NCI-H128 (cell line): ENCODE measurements around the gene NDUFB2.
"Not testable (repeated sequence)": the region's sequence is repeated elsewhere in the genome, so short reads cannot be mapped to it uniquely, and the experiment has no call there.

ENCODE experiments used
- DNase-seq: peaks from one replicate; lab custom pipeline; 2025; ENCODE audit not compliant: unreplicated experiment; lab: John Stamatoyannopoulos, UW

The NDUFB2 gene

DNA sequence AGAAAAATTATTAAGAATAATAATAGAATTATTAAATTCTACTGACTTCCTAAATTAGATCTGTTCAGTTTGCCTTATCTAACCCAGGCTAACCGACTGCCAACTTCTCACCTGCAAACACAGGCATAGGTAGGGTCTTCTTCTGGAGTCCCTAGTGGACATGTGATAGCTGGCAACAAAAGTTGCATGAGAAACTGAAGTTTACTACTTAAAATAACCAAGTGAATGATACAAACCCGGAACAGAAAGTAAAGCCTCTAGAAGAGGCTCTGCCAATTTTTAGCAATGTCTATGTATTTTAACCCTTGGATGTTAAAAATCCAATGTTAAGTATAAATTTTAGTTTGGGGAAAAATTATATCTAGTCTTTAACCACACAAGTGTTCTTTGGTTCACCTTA is 37.6 kb downstream of the NDUFB2 start:
- DNase-seq: no peak

DNA sequence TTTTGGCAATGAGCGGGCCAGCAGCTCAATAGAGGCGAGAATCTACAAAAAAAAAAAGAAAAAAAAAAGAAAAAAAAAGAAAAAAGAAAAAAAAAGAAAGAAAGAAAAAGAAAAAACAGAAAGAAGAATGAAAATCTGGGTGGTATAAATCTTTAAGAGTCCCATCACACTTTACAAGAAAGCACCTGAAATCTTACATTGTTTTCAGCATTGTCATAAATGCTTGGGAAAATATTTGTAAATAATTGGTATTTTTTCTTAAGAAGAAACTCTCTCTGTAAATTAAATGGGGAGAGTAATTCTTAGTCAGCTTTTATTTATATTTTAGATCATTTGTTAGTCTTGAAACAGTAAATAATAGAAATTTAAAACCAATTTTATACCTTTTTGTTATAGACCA is 38.2 kb downstream of the NDUFB2 start:
- DNase-seq: no peak

DNA sequence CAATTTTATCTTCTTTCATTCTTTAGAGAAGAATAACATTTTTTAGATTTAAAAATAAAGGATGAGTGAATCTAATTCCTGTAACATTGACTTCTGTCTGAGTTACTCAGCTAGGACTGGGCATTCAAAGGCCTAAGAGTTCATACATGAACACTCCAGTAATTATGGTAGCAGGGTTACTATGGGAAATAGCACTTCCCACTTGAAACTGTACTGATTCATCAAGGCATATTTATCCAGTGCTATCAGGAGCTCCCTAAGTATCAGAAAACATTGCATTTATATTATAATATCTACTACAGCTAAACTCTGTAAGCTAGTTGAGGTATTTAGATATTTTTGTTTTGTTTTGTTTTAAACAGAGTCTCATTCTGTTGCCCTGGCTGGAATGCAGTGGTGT is 41.8 kb downstream of the NDUFB2 start:
- DNase-seq: no peak

DNA sequence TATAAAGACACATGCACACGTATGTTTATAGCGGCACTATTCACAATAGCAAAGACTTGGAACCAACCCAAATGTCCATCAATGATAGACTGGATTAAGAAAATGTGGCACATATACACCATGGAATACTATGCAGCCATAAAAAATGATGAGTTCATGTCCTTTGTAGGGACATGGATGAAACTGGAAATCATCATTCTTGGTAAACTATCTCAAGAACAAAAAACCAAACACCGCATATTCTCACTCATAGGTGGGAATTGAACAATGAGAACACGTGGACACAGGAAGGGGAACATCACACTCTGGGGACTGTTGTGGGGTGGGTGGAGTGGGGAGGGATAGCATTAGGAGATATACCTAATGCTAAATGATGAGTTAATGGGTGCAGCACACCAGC is 46.7 kb downstream of the NDUFB2 start:
- not testable (repeated sequence) for DNase-seq

DNA sequence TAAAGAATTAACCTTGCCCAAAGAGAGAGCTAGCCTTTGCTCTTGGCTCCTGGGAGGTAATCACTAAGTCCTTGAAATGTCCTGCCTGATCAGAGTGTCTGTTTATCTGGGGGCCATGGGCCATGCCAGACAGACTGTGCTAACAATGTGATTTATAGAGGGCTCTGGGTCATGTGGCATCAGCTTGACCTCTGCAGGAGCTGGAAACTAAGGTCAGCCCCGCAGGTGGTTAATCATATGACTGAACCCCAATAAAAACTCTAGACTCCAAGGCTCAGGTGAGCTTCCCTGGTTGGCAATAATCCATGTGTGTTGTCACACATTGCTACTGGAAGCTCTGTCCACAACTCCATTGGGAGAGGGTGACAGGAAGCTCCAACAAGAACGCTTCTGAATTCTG is 47.5 kb downstream of the NDUFB2 start:
- DNase-seq: no peak

DNA sequence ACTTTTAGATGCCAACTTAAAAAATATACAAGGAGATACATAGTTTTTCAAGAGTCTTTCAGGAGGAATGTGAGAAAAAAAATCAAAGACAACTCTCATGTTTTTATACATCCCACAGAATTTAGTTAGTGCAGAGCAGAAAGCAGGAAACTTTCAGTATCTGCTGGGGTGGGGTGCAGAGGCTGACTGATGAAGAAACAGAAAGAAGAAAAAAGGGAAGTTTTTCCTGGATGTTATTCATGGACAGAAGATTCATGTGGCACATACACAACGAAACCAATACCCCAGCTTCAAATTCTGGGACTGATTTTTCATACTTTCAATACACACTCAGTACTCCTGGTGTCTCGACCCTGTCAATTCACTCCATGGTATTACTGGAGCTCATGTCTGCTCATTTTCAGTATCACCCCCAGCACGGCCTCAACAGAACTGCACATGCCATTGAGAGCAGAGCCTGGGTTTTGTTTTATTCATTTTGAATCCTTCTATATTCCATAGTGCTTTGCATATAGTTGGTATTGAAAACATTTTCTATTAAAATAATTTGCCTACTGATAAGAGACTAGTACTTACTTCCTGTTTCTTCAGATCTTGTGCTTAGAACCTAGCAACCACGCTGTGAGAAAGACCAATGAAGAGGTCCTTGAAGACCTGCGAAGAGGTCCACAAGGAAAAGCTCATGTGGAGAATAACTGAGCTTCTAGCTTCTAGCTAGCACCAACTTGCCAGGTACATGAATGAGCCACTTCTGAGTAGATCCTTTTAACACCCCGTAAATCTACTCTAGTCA is 49.0 kb downstream of the NDUFB2 start:
- DNase-seq: no peak

DNA sequence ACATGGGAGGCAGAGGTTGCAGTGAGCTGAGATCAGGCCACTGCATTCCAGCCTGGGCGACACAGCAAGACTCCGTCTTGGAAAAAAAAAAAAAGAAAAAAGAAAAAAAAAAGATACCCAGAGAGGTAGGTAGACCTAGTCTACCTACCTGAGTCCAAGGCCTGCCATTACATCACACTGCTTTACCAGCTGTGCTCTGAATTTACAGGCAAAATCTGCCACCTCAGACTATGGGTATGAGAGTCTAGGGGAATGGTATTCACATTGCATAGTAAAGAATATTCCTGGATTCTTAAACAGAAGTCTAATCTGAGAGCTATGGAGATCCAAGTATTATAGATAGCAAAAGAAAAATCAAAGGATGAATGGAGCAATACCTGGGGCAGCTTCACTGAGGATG is 50.2 kb downstream of the NDUFB2 start:
- DNase-seq: no peak

DNA sequence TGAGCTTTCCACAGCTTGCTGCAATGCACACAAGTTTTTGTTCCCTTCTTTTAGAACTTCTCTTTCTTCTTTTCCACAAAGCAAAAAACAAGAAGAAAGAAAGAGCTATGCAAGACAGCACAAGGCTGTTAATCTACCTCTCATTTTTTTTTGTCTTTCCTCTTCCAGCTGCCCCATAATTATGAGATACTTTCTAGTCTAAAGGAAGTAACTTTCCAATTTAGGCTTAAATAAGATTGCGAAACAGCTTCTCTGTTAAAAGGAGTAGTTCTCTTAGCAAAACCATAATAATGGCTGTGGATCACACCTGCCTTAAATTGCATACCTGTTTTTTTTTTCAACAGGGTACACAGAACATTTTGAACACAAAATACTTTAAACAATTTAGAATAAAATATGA is 56.0 kb downstream of the NDUFB2 start:
- DNase-seq: no peak

DNA sequence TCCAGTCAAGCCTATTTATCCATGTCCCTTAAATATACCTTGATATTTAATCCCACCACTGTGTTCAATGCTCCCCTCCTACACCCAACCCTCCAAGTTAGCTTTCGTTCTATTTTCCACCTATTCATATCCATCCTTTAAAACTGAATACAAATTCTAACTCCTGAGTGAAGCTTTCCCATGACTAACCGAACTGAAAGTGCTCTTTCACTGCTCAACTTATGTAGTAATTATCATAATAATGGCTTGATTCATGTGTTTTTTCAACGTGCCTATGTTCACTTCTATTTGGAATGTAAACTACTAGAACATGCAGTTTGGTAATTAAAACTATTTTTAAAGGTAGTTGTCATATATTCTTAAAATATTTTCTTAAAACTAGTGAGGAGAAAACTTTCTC is 58.0 kb downstream of the NDUFB2 start:
- no peak for DNase-seq
